Epithelial cell of proximal tubule (primary cell): ENCODE data around the gene ALDH9A1. TPM values are rescaled to one million over a fixed set of nuclear protein-coding genes. Genes with fewer than 3 reads are reported as not detected.
"Not testable (repeated sequence)": the region's sequence is repeated elsewhere in the genome, so short reads cannot be mapped to it uniquely, and the experiment has no call there.

Experiments
- DNase-seq: peaks from one replicate; pipeline ENCODE4 v3.0.0-alpha.2; 2011; ENCODE audit warnings: low read depth
- H3K4me3 ChIP-seq: 2 replicates; pipeline ENCODE4 v1.5.1; 2011; ENCODE audit warnings: low read depth, mild to moderate bottlenecking, low read length
- CTCF ChIP-seq: conservative IDR thresholded peaks from 2 replicates; pipeline ENCODE4 v1.5.1; 2012; ENCODE audit warnings: low read depth, mild to moderate bottlenecking, low read length
- total RNA-seq: library from RNA; depleted of rRNA; stranded (reverse); fragments of >200 nt; gene quantifications from 2 replicates; pipeline ENCODE4 v1.2.3, GENCODE V29; 2015

Gene ALDH9A1
- 44.5 and 57.6 TPM in 2 replicates for total RNA-seq

- no peak for DNase-seq
- peak; percentile 41 for TF ChIP-seq CTCF
Observed at GRCh38 chr1:165697881-165698760, at the start of gene ALDH9A1. Gene ALDH9A1, minus strand, starts transcription at chr1:165698562. Its CDS starts 4 bp downstream, at chr1:165698558.

GRCh38 chr1:165747632-165748447 is 49.5 kb upstream of the ALDH9A1 start:
- no peak overlapping the region for H3K4me3 ChIP-seq
- no peak for TF ChIP-seq CTCF
- DNase-seq, result no peak

More at GRCh38 chr1:165697881-165698760, at the start of gene ALDH9A1:
- H3K4me3 ChIP-seq, result peak within 1 kb of the TSS; percentile 91

- not testable (repeated sequence) for H3K4me3 ChIP-seq, DNase-seq
Observed at GRCh38 chr1:165744913-165745312, 46.6 kb upstream of the ALDH9A1 start.

- no peak overlapping the region for H3K4me3 ChIP-seq
- TF ChIP-seq CTCF, result peak; percentile 2
- DNase-seq, result no peak
Observed at GRCh38 chr1:165742194-165742593, 43.8 kb upstream of the ALDH9A1 start.

GRCh38 chr1:165738794-165739193 is 40.4 kb upstream of the ALDH9A1 start:
- DNase-seq, result no peak
- no peak for TF ChIP-seq CTCF
- no peak overlapping the region for H3K4me3 ChIP-seq

GRCh38 chr1:165737196-165737595 is 38.8 kb upstream of the ALDH9A1 start:
- H3K4me3 ChIP-seq, result no peak overlapping the region
- TF ChIP-seq CTCF, result no peak
- DNase-seq, result no peak

- no peak overlapping the region for H3K4me3 ChIP-seq
- no peak for TF ChIP-seq CTCF
- DNase-seq, result no peak
Observed at GRCh38 chr1:165734906-165735305, 36.5 kb upstream of the ALDH9A1 start.
